GM12874 (cell line): ENCODE results near the gene LMF1.

Source experiments
- CTCF ChIP-seq: IDR thresholded peaks from 2 replicates; pipeline ENCODE4 v1.5.1; 2011; ENCODE audit warnings: low read depth, mild to moderate bottlenecking, control low read depth, low read length, moderate library complexity; ENCODE audit not compliant: insufficient read depth

The LMF1 gene

GRCh38 chr16:1008085-1008484 lies 37.3 kb upstream of the LMF1 start:
- TF ChIP-seq CTCF: no peak

GRCh38 chr16:1007284-1007850 lies 36.6 kb upstream of the LMF1 start:
- TF ChIP-seq CTCF: no peak

GRCh38 chr16:1006781-1007180 lies 36.0 kb upstream of the LMF1 start:
- no peak for TF ChIP-seq CTCF

GRCh38 chr16:1005286-1005685 lies 34.5 kb upstream of the LMF1 start:
- no peak for TF ChIP-seq CTCF

GRCh38 chr16:1003391-1004347 lies 32.9 kb upstream of the LMF1 start:
- no peak for TF ChIP-seq CTCF

GRCh38 chr16:1002399-1003166 lies 31.8 kb upstream of the LMF1 start:
- no peak for TF ChIP-seq CTCF

GRCh38 chr16:1001096-1001495 lies 30.3 kb upstream of the LMF1 start:
- no peak for TF ChIP-seq CTCF
